LNCaP clone FGC (cell line): ENCODE data around the gene PDZRN3.

Source experiments
- DNase-seq: peaks from one replicate; pipeline ENCODE4 v3.0.0-alpha.2; 2011; ENCODE audit warnings: low read depth
- H3K4me3 ChIP-seq: 2 replicates; pipeline ENCODE4 v1.5.1; 2011; ENCODE audit warnings: mild to moderate bottlenecking, low read depth, low read length, control low read depth
- TF ChIP-seq, protein P1 (sequence below): IDR thresholded peaks from 2 replicates; pipeline ENCODE4 v1.5.1; 2012; ENCODE audit warnings: mild to moderate bottlenecking; ENCODE audit not compliant: control insufficient read depth, insufficient read depth; ENCODE audit errors: extremely low read depth

Gene PDZRN3

DNA sequence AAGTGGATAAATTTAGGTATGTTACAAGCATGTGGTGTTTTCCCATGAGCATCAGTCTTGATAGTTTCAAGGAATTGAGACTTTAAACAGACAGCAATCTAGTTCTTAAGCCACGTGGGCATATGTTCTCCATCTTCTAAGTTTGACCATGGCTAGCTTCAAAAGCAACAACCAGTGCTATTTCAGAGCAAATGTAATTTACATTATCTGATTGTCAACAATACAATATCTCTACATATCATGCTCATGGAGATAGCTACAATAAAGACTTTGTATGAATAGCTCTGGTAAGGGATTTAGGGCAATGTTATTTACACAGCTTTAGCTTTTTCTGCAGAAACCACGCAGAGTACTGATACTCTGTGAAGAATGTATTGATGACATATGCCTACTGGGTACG lies 38.8 kb upstream of the PDZRN3 start:
- H3K4me3 ChIP-seq: no peak overlapping the region
- TF ChIP-seq, protein P1, sequence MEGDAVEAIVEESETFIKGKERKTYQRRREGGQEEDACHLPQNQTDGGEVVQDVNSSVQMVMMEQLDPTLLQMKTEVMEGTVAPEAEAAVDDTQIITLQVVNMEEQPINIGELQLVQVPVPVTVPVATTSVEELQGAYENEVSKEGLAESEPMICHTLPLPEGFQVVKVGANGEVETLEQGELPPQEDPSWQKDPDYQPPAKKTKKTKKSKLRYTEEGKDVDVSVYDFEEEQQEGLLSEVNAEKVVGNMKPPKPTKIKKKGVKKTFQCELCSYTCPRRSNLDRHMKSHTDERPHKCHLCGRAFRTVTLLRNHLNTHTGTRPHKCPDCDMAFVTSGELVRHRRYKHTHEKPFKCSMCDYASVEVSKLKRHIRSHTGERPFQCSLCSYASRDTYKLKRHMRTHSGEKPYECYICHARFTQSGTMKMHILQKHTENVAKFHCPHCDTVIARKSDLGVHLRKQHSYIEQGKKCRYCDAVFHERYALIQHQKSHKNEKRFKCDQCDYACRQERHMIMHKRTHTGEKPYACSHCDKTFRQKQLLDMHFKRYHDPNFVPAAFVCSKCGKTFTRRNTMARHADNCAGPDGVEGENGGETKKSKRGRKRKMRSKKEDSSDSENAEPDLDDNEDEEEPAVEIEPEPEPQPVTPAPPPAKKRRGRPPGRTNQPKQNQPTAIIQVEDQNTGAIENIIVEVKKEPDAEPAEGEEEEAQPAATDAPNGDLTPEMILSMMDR: no peak
- no peak for DNase-seq

DNA sequence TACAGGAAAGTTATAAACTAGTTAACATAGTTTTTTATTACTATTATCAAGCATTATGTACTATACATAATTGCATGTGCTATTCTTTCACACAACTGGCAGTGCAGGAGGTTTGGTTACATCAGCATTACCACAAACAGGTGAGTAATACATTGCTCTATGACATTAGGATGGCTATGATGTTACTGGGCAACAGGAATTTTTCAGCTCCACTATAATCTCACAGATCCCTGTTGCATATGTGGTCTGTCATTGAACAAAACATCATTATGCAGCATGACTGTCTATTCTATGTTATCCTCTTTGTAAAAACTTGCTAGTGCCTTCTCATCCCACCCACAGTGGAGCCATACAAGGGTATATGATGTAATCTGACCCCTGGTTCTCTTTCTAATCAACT lies 36.5 kb upstream of the PDZRN3 start:
- TF ChIP-seq, protein P1: no peak
- DNase-seq: no peak
- no peak overlapping the region for H3K4me3 ChIP-seq

DNA sequence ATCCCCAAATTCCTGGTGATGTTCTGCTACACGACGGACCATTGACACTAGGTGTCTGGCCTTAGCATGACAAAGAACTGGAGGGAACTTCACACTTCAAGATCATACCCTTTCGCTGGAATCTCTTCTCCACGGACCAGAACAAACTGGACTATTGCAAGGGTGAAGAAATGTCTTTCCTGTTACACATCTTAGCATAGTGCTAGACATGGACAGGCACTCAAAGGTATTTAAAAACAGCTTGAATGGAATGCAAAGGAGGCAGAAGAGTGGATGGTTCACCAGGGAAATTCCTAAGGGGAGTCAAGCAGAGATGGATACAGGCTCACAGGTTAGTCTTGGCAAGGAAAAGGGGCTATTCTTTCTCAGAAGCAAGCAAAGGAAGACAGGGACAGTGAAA lies 33.5 kb upstream of the PDZRN3 start:
- TF ChIP-seq, protein P1: no peak
- no peak for DNase-seq

DNA sequence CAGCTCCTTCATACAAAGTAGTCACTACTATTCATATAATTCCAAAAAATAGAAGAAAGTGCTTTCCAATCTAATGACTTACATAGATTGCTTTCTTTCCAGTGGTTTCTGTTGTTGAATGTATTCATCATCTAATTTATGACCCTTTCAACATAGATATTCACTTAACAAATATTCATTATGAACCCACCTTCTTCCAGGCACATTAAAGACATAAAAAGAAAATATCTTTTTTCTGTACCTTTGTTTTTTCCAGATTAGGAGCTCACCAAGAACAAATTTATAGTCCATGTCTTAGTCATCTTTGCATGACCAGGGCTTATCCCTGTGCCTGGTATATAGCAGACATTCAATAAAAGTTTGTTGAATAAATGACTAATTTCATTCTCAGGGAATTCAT lies 32.4 kb upstream of the PDZRN3 start:
- no peak overlapping the region for H3K4me3 ChIP-seq
- TF ChIP-seq, protein P1: no peak
- no peak for DNase-seq

More for the DNA sequence above, 33.5 kb upstream of the PDZRN3 start:
- no peak overlapping the region for H3K4me3 ChIP-seq

DNA sequence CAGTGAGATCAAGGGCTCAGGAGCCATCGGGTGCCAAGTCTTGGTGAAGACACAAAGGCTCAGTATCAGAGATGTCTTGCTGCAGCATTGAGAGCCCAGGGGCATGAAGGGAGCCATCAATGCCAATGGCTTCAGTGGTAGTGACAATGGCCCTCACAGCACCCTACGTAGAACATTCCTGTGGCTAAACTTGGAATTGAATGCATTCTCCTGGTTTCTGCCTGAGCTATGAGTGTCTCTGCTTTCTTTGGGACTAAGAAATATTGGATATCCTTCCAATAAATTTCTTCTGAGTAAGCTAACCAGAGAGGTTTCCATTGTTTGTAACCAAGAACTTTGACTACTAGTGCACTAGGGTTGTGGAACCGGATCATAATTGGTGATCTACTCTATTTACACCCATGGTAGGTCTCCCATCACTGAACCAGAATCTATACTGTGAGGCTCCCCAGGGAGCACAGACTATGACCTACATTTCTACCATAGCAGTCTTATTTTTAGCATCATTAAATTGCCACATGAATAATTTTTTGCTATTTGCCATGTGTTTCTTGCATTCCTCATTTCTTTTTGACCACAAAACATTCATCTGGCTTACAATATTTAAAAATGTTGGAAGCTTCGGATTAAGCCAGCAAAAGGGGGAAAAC lies 31.6 kb upstream of the PDZRN3 start:
- TF ChIP-seq, protein P1: no peak
- H3K4me3 ChIP-seq: no peak overlapping the region
- no peak for DNase-seq

DNA sequence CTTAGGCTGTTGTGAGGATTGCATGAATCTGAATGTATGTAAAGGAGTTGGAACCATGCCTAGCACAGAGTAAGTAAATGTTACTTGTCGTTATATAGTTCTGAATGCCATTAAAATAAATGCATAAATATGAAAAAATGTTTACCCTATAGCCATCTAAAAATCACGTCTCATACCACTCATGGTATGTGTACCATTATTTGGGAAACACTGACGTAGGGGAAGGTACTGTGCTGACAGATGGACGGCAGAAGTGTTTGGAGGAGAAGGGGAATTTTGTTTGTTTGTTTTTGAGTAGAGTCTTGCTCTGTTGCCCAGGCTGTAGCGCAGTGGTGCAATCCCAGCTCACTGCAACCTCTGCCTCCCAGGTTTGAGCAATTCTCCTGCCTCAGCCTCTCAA lies 30.5 kb upstream of the PDZRN3 start:
- TF ChIP-seq, protein P1: no peak
- DNase-seq: no peak
- H3K4me3 ChIP-seq: no peak overlapping the region

DNA sequence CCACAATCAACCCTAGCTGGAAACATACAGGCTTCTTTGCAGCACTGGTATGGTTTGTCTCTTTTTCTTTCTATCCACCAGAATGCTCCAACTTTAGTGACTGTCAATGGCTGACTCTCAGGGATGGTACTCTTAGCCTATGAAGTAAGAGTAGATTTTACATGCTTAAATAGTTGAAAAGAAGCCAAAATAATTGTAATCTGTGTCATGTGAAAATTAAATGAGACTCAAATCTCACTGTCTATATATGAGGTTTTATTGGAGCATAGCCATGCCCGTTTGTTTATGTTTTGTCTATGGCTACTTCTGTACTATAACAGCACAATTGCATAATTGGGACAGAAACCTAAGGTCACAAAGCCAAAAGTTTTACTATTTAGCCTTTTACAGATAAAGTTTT lies 29.1 kb upstream of the PDZRN3 start:
- DNase-seq: no peak
- H3K4me3 ChIP-seq: no peak overlapping the region

More for the DNA sequence above, 29.1 kb upstream of the PDZRN3 start:
- TF ChIP-seq, protein P1: no peak
